Measurements from ENCODE around the gene NPR2.

- TF ChIP-seq, protein P1, sequence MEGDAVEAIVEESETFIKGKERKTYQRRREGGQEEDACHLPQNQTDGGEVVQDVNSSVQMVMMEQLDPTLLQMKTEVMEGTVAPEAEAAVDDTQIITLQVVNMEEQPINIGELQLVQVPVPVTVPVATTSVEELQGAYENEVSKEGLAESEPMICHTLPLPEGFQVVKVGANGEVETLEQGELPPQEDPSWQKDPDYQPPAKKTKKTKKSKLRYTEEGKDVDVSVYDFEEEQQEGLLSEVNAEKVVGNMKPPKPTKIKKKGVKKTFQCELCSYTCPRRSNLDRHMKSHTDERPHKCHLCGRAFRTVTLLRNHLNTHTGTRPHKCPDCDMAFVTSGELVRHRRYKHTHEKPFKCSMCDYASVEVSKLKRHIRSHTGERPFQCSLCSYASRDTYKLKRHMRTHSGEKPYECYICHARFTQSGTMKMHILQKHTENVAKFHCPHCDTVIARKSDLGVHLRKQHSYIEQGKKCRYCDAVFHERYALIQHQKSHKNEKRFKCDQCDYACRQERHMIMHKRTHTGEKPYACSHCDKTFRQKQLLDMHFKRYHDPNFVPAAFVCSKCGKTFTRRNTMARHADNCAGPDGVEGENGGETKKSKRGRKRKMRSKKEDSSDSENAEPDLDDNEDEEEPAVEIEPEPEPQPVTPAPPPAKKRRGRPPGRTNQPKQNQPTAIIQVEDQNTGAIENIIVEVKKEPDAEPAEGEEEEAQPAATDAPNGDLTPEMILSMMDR (IDR thresholded peaks at IDR 0.05) = no peak
- TF ChIP-seq ZFX (IDR thresholded peaks at IDR 0.05; ENCODE audit: borderline replicate concordance) = no peak
These were observed 1.4 kb upstream of the NPR2 start for GRCh38 chr9:35790025-35790384.
